Type B pancreatic cell (in vitro differentiated cells): ENCODE data around the gene GTPBP3. TPM values are rescaled to one million over a fixed set of nuclear protein-coding genes. Genes with fewer than 3 reads are reported as not detected.

Source experiments
- DNase-seq: peaks from one replicate; pipeline ENCODE4 v3.0.0; 2021; ENCODE audit warnings: mixed read lengths; ENCODE audit not compliant: unreplicated experiment; ENCODE audit errors: extremely low spot score
- H3K27ac Mint-ChIP-seq: 2 replicates; pipeline ENCODE4 v1.8.0; 2021; ENCODE audit warnings: mild to moderate bottlenecking, mixed read lengths
- H3K27me3 Mint-ChIP-seq: 2 replicates; pipeline ENCODE4 v1.8.0; 2021; ENCODE audit warnings: mixed read lengths
- H3K36me3 Mint-ChIP-seq: 2 replicates; pipeline ENCODE4 v1.8.0; 2021; ENCODE audit warnings: mixed read lengths
- H3K4me1 Mint-ChIP-seq: one replicate; pipeline ENCODE4 v1.8.0; 2021; ENCODE audit warnings: mixed read lengths; ENCODE audit not compliant: unreplicated experiment
- H3K4me3 Mint-ChIP-seq: 2 replicates; pipeline ENCODE4 v1.8.0; 2021; ENCODE audit warnings: mild to moderate bottlenecking, mixed read lengths
- H3K9me3 Mint-ChIP-seq: 2 replicates; pipeline ENCODE4 v1.8.0; 2021; ENCODE audit warnings: mixed read lengths
- total RNA-seq: library from RNA; stranded (reverse); gene quantifications from 2 replicates; pipeline ENCODE4 v1.2.1, GENCODE V29; 2021; ENCODE audit warnings: low replicate concordance
- TF ChIP-seq, protein P1 (sequence below): fragments of 200-600 bp; sonication (generic); conservative IDR thresholded peaks from 2 replicates; pipeline ENCODE4 v1.5.0; 2021; ENCODE audit warnings: antibody characterized with exemption, mild to moderate bottlenecking

GTPBP3 gene
- total RNA-seq, 1 donor from 2014 or later = 48.4 TPM

GRCh38 chr19:17303940-17304267 lies 33.4 kb upstream of the GTPBP3 start:
- Mint-ChIP-seq H3K36me3 (no peaks in the 10 kb centered on the region), H3K27ac (peak overlapping the region; percentile 55), H3K4me1 (peaks cover 18% of the 10 kb centered on the region), H3K9me3 (no peaks in the 10 kb centered on the region), H3K27me3 (no peaks in the 10 kb centered on the region), H3K4me3 (peak overlapping the region; percentile 82)
- DNase-seq = no peak
- TF ChIP-seq, protein P1, sequence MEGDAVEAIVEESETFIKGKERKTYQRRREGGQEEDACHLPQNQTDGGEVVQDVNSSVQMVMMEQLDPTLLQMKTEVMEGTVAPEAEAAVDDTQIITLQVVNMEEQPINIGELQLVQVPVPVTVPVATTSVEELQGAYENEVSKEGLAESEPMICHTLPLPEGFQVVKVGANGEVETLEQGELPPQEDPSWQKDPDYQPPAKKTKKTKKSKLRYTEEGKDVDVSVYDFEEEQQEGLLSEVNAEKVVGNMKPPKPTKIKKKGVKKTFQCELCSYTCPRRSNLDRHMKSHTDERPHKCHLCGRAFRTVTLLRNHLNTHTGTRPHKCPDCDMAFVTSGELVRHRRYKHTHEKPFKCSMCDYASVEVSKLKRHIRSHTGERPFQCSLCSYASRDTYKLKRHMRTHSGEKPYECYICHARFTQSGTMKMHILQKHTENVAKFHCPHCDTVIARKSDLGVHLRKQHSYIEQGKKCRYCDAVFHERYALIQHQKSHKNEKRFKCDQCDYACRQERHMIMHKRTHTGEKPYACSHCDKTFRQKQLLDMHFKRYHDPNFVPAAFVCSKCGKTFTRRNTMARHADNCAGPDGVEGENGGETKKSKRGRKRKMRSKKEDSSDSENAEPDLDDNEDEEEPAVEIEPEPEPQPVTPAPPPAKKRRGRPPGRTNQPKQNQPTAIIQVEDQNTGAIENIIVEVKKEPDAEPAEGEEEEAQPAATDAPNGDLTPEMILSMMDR = no peak

DNA sequence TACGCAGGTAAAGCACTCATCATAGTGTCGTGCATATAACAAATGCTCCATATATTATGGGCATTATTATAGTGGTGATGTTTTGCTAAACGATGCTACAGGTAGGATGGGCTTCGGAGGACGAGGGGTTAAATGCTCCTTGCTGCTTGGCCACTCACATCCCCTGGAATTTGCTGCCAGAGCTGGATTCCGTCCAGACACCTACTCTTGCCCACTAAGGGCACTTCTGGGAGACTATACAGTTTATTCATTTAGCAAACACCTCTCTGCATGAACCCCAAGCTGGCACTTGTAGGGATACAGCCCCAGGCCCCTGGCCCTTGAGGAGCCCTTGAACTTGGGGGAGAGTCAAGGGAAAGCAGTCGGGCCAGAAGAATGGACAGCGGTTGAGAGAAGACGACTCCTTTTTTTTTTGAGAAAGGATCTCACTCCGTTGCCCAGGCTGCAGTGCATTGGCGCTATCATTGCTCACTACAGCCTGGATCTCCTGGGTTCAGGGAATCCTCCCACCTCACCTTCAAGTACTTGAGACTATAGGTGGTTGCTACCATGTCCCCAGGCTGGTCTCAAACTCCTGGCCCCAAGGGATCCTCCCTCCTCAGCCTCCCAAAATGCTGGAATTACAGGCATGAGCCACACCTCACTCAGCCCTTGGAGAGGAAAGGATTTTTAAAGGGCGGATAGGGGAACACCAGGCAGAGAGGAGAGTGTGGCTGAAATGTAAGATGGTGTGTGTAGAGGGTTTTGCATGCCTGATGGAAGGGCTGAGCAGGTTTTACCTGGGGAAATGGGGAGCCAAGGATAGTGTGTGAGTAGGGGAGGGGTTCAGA lies 32.8 kb upstream of the GTPBP3 start:
- H3K4me1 Mint-ChIP-seq = peaks cover 23% of the 10 kb centered on the region
- TF ChIP-seq, protein P1 = no peak
- H3K9me3 Mint-ChIP-seq = no peaks in the 10 kb centered on the region
- H3K27me3 Mint-ChIP-seq = no peaks in the 10 kb centered on the region
- H3K4me3 Mint-ChIP-seq = peak overlapping the region; percentile 92
- DNase-seq = no peak
- H3K36me3 Mint-ChIP-seq = peaks cover 4% of the 10 kb centered on the region
- H3K27ac Mint-ChIP-seq = peak overlapping the region; percentile 89

GRCh38 chr19:17305216-17305516 lies 32.2 kb upstream of the GTPBP3 start:
- peaks cover 4% of the 10 kb centered on the region for H3K36me3 Mint-ChIP-seq
- peaks cover 25% of the 10 kb centered on the region for H3K4me1 Mint-ChIP-seq
- no peaks in the 10 kb centered on the region for H3K9me3 Mint-ChIP-seq
- H3K27ac Mint-ChIP-seq = peak overlapping the region; percentile 89
- no peak for DNase-seq
- TF ChIP-seq, protein P1 = no peak
- H3K4me3 Mint-ChIP-seq = peak overlapping the region; percentile 92
- H3K27me3 Mint-ChIP-seq = no peaks in the 10 kb centered on the region

- Mint-ChIP-seq H3K9me3 (no peaks in the 10 kb centered on the region), H3K27ac (peak within 1 kb of the TSS; percentile 89), H3K4me3 (peak within 1 kb of the TSS; percentile 92), H3K36me3 (peaks cover 4% of the 10 kb centered on the region), H3K4me1 (peaks cover 30% of the 10 kb centered on the region), H3K27me3 (no peaks in the 10 kb centered on the region)
- TF ChIP-seq, protein P1 = peak; percentile 83
- peak; percentile 98 for DNase-seq
Measured at GRCh38 chr19:17305517-17306284, 31.7 kb upstream of the GTPBP3 start, which contains the start of gene MRPL34. MRPL34 (plus strand) TSS chr19:17305872; CDS start chr19:17305893, 21 bp downstream.

DNA sequence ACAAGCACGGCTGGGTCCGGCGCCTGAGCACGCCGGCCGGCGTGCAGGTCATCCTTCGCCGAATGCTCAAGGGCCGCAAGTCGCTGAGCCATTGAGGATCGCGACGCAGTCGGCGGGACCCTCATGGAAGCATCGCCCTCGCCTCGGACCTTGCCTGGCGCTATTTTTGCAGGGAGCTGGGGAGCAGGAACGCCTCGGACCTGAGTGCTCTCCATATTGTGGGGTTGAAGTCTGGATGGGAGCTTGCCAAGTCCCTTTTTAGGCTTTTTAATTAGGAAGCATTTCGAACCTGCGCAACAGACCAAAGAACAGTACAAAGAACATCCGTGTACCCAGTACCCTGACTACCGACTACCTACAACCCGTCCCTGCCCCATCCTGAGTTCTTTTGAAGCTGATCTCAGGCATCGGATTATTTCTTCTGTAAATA lies 31.1 kb upstream of the GTPBP3 start:
- TF ChIP-seq, protein P1 = no peak
- DNase-seq = peak; percentile 70
- H3K4me3 Mint-ChIP-seq = peak overlapping the region; percentile 92
- peaks cover 33% of the 10 kb centered on the region for H3K4me1 Mint-ChIP-seq
- no peaks in the 10 kb centered on the region for H3K27me3 Mint-ChIP-seq
- H3K9me3 Mint-ChIP-seq = no peaks in the 10 kb centered on the region
- peak overlapping the region; percentile 72 for H3K27ac Mint-ChIP-seq
- H3K36me3 Mint-ChIP-seq = peaks cover 4% of the 10 kb centered on the region
